ENCODE data around the gene PRDM1.

GRCh38 chr6:106094261-106094963 lies 8.3 kb downstream of the PRDM1 start:
- no peak for TF ChIP-seq CTCF (IDR thresholded peaks at IDR 0.05)
- no peak for TF ChIP-seq POLR2A (IDR thresholded peaks at IDR 0.05)

Data from esophagus squamous epithelium (tissue), 4 donors.